Measurements from ENCODE around the gene RASGRP4. TPM values are rescaled to one million over a fixed set of nuclear protein-coding genes. Genes with fewer than 3 reads are reported as not detected.
"Not testable (repeated sequence)": the region's sequence is repeated elsewhere in the genome, so short reads cannot be mapped to it uniquely, and the experiment has no call there.

Gene RASGRP4, protein sequence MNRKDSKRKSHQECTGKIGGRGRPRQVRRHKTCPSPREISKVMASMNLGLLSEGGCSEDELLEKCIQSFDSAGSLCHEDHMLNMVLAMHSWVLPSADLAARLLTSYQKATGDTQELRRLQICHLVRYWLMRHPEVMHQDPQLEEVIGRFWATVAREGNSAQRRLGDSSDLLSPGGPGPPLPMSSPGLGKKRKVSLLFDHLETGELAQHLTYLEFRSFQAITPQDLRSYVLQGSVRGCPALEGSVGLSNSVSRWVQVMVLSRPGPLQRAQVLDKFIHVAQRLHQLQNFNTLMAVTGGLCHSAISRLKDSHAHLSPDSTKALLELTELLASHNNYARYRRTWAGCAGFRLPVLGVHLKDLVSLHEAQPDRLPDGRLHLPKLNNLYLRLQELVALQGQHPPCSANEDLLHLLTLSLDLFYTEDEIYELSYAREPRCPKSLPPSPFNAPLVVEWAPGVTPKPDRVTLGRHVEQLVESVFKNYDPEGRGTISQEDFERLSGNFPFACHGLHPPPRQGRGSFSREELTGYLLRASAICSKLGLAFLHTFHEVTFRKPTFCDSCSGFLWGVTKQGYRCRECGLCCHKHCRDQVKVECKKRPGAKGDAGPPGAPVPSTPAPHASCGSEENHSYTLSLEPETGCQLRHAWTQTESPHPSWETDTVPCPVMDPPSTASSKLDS
- 19.3 TPM for total RNA-seq

DNA sequence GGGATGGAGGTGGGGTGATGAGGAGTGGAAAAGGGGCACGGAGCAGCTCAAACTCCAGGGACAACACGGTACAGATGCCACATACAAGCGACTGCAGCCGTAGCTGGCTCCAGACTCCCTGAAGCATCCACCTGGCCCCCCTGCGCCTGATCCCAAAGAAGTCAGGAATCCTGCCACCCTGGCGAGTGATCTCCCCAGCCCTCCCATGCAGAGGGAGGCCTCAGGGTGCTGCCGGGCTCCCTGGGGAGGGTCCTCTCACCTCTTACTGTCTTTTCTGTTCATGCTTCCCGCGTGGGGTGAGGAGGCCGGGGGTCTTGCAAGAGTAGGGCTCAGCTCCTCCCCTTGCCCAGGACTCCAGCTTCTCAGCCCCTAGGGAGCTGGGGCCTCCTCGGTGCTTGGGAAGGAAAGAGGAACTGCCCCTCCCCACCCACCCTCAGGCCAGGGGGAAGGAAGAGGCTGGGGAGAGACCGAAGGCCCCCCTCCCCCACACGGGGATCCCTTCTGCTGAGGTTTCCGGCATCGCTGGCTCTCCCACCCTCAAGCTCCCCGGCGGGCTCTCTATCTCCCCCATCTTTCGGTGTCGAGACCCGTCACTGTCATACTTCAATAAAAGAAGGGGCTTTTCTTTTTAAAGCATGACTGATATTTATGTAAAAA is at the start of gene RASGRP4:
Gene RASGRP4 (minus strand): TSS at position 410 of the 657 bp plus-strand sequence. CDS start 128 bp downstream, at position 282.
- H3K4me1 ChIP-seq (ENCODE audit: insufficient read depth, low read length): peaks cover 26% of the 10 kb centered on the region
- no peaks in the 10 kb centered on the region for H3K9me3 ChIP-seq (ENCODE audit: low read depth, low read length)
- no peaks in the 10 kb centered on the region for H3K27me3 ChIP-seq (ENCODE audit: insufficient read depth, low read length)
- H3K4me3 ChIP-seq (ENCODE audit: low read length): peak within 1 kb of the TSS; percentile 67

DNA sequence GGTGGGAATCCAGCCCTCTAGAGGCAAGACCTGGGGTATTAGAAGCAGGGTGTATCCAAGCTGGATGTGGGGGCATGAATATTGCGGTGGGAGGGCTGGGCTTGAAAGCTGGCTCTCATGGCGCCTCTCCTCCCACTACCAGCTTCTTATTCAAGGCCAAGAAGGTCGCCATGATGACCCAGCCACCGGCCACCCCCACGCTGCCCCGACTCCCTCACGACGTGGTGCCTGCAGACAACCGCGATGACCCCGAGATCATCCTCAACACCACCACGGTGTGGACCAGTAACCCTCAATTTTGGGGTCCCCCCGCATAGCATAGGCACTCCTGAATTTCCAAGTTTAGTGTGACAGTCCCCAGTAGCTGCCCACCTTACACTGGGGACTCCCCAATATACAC is 49.2 kb upstream of the RASGRP4 start:
- Histone ChIP-seq H3K4me3 (ENCODE audit: low read length) (no peak overlapping the region), H3K4me1 (ENCODE audit: insufficient read depth, low read length) (no peaks in the 10 kb centered on the region), H3K9me3 (ENCODE audit: low read depth, low read length) (no peaks in the 10 kb centered on the region), H3K27me3 (ENCODE audit: insufficient read depth, low read length) (no peaks in the 10 kb centered on the region)

GRCh38 chr19:38473201-38473600 is 47.2 kb upstream of the RASGRP4 start:
- Histone ChIP-seq H3K4me3 (ENCODE audit: low read length) (no peak overlapping the region), H3K27me3 (ENCODE audit: insufficient read depth, low read length) (no peaks in the 10 kb centered on the region), H3K4me1 (ENCODE audit: insufficient read depth, low read length) (no peaks in the 10 kb centered on the region), H3K9me3 (ENCODE audit: low read depth, low read length) (no peaks in the 10 kb centered on the region)

GRCh38 chr19:38472725-38473124 is 46.7 kb upstream of the RASGRP4 start:
- not testable (repeated sequence) for H3K4me1 ChIP-seq (ENCODE audit: insufficient read depth, low read length); H3K9me3 ChIP-seq (ENCODE audit: low read depth, low read length); H3K27me3 ChIP-seq (ENCODE audit: insufficient read depth, low read length); H3K4me3 ChIP-seq (ENCODE audit: low read length)

GRCh38 chr19:38470788-38471480 is 44.9 kb upstream of the RASGRP4 start:
- H3K9me3 ChIP-seq (ENCODE audit: low read depth, low read length): no peaks in the 10 kb centered on the region
- no peaks in the 10 kb centered on the region for H3K27me3 ChIP-seq (ENCODE audit: insufficient read depth, low read length)
- no peaks in the 10 kb centered on the region for H3K4me1 ChIP-seq (ENCODE audit: insufficient read depth, low read length)
- H3K4me3 ChIP-seq (ENCODE audit: low read length): no peak overlapping the region

DNA sequence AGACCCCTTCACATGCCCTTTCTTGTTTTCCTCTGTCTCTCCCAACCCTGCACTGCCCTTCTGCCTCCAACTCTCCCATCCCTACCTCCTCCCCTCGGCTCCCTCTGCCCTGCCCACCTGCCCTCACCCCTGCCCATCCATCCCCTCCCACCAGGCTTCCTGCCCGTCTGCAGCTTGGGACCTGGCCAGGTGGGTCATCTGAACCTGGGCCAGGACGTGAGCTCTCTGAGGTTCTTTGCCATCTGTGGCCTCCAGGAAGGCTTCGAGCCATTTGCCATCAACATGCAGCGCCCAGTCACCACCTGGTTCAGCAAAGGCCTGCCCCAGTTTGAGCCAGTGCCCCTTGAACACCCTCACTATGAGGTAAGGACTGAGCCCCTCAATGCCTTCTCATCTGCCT is 43.1 kb upstream of the RASGRP4 start:
- no peaks in the 10 kb centered on the region for H3K4me1 ChIP-seq (ENCODE audit: insufficient read depth, low read length)
- H3K9me3 ChIP-seq (ENCODE audit: low read depth, low read length): no peaks in the 10 kb centered on the region
- no peak overlapping the region for H3K4me3 ChIP-seq (ENCODE audit: low read length)
- H3K27me3 ChIP-seq (ENCODE audit: insufficient read depth, low read length): no peaks in the 10 kb centered on the region

DNA sequence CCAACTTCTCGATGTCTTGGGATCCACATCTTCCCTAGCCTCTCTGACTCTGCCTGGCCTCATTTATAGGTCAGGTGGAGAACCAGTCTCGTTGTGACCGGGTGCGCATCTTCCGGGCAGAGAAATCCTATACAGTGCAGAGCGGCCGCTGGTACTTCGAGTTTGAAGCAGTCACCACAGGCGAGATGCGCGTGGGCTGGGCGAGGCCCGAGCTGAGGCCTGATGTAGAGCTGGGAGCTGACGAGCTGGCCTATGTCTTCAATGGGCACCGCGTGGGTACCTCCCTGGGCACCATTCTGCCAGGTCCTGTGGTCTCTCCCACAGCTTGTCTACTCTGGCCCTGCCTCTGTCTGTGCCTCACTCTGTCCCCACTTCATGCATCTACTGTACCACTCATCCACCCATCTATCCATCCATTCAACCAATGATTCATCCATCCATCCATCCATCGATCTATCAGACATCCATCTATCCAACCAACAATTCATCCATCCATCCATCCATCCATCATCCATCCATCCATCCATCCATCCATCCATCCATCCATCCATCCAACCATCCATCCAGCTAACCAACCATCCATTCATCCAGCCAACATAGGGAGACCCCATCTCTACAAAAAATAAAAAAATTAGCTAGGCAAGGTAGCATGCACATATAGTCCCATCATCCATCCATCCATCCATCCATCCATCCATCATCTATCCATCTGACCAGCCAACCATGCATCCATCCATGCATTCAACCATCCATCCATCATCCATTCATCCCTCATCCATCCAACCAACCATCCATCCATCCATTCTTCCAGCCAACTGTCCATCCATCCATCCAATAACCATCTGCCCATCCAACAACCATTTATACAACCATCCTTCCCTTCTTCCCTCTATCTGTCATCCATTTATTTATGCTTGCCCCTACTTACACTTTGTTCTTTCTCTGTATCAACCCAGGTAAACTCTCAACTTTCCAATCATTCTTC is 41.8 kb upstream of the RASGRP4 start:
- Histone ChIP-seq H3K27me3 (ENCODE audit: insufficient read depth, low read length) (no peaks in the 10 kb centered on the region), H3K4me3 (ENCODE audit: low read length) (no peak overlapping the region), H3K4me1 (ENCODE audit: insufficient read depth, low read length) (no peaks in the 10 kb centered on the region), H3K9me3 (ENCODE audit: low read depth, low read length) (no peaks in the 10 kb centered on the region)

DNA sequence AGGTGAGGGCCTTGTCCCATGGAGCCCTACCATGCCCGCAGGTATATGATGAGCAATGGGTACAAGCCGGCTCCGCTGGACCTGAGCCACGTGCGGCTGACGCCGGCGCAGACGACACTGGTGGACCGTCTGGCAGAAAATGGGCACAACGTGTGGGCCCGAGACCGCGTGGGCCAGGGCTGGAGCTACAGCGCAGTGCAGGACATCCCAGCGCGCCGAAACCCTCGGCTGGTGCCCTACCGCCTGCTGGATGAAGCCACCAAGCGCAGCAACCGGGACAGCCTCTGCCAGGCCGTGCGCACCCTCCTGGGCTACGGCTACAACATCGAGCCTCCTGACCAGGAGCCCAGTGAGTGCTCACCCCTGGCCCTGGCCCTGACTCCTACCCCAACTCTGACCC is 40.0 kb upstream of the RASGRP4 start:
- Histone ChIP-seq H3K27me3 (ENCODE audit: insufficient read depth, low read length) (no peaks in the 10 kb centered on the region), H3K4me1 (ENCODE audit: insufficient read depth, low read length) (no peaks in the 10 kb centered on the region), H3K9me3 (ENCODE audit: low read depth, low read length) (no peaks in the 10 kb centered on the region), H3K4me3 (ENCODE audit: low read length) (no peak overlapping the region)

DNA sequence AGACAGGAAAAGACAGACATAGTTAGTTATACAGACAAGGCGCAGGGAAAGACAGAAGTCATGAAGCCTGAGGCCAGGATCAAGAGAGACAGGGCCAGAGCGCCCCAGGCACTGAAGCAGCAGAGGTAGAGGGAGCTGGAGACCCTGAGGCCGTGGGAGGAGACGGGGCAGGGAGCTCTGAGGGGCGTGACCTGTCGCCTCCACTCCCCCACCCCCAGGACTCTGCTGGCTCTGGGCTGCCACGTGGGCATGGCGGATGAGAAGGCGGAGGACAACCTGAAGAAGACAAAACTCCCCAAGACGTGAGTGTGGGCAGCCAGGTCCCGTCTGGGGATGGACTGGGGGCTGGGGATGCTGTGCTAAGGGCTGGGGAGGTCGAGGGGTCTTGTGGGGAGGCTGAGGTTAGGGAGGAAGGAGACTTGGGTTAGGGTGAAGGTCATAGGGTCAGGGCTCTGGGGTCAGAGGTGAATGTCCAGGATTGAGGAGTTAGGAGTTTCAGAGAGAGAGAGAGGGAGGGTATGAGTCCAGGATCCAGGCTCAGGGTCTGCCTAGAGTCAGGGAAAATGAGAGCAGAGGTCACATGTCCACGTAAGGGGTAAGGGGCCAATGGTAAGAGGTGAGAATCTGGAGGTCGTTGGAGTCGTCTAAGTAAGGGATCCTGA is 38.5 kb upstream of the RASGRP4 start:
- H3K27me3 ChIP-seq (ENCODE audit: insufficient read depth, low read length): no peaks in the 10 kb centered on the region
- no peaks in the 10 kb centered on the region for H3K9me3 ChIP-seq (ENCODE audit: low read depth, low read length)
- no peak overlapping the region for H3K4me3 ChIP-seq (ENCODE audit: low read length)
- no peaks in the 10 kb centered on the region for H3K4me1 ChIP-seq (ENCODE audit: insufficient read depth, low read length)

DNA sequence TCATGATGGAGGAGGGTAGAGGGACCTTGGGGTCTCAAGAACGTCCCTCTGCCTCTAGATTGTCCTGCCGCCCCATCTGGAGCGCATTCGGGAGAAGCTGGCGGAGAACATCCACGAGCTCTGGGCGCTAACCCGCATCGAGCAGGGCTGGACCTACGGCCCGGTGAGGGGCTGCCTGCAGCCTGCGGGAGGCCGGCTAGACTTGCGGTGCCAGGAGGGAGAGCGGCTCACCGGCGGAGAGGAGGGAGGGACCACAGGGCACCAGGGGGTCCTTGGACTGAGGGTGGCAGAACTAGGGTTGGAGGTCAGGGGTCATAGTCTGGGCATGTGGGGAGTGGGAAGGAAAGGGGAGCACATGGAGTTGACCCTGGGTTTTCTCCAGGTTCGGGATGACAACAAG is 37.3 kb upstream of the RASGRP4 start:
- no peak overlapping the region for H3K4me3 ChIP-seq (ENCODE audit: low read length)
- no peaks in the 10 kb centered on the region for H3K4me1 ChIP-seq (ENCODE audit: insufficient read depth, low read length)
- no peaks in the 10 kb centered on the region for H3K9me3 ChIP-seq (ENCODE audit: low read depth, low read length)
- H3K27me3 ChIP-seq (ENCODE audit: insufficient read depth, low read length): no peaks in the 10 kb centered on the region

GRCh38 chr19:38458991-38459390 is 33.0 kb upstream of the RASGRP4 start:
- no peaks in the 10 kb centered on the region for H3K4me1 ChIP-seq (ENCODE audit: insufficient read depth, low read length)
- H3K4me3 ChIP-seq (ENCODE audit: low read length): no peak overlapping the region
- no peaks in the 10 kb centered on the region for H3K27me3 ChIP-seq (ENCODE audit: insufficient read depth, low read length)
- no peaks in the 10 kb centered on the region for H3K9me3 ChIP-seq (ENCODE audit: low read depth, low read length)

DNA sequence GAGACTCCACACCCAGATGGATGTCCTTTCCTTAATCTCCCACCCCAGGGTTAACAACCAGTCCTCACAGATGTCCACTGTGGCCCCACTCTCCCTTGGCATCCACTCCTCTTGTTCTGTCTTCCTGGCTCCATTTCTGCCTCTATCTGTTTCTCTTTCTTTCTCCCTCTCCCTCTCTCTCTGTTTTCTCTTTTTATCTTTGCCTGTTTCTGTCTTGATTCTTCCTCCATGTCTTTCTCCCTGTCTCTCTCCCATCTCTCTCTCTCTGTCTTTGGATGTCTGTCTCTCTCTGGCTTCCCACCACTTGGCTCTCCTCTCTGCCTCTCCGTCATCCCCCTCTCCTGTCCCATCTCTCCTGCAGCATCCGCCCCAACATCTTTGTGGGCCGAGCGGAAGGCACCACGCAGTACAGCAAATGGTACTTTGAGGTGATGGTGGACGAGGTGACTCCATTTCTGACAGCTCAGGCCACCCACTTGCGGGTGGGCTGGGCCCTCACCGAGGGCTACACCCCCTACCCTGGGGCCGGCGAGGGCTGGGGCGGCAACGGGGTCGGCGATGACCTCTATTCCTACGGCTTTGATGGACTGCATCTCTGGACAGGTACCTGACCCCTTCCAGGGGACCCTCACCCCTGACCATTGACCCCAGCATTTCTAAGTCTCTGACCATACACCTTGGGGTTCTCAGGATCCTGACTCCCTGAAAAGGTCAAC is 31.8 kb upstream of the RASGRP4 start:
- H3K4me1 ChIP-seq (ENCODE audit: insufficient read depth, low read length): no peaks in the 10 kb centered on the region
- no peaks in the 10 kb centered on the region for H3K9me3 ChIP-seq (ENCODE audit: low read depth, low read length)
- no peak overlapping the region for H3K4me3 ChIP-seq (ENCODE audit: low read length)
- H3K27me3 ChIP-seq (ENCODE audit: insufficient read depth, low read length): no peaks in the 10 kb centered on the region

- H3K4me1 ChIP-seq (ENCODE audit: insufficient read depth, low read length): no peaks in the 10 kb centered on the region
- H3K27me3 ChIP-seq (ENCODE audit: insufficient read depth, low read length): no peaks in the 10 kb centered on the region
Observed at GRCh38 chr19:38457202-38457601, 31.2 kb upstream of the RASGRP4 start.

More at GRCh38 chr19:38457202-38457601, 31.2 kb upstream of the RASGRP4 start:
- Histone ChIP-seq H3K9me3 (ENCODE audit: low read depth, low read length) (no peaks in the 10 kb centered on the region), H3K4me3 (ENCODE audit: low read length) (no peak overlapping the region)
